H7 (cell line): ENCODE results near the gene ITSN1. TPM values are rescaled to one million over a fixed set of nuclear protein-coding genes. Genes with fewer than 3 reads are reported as not detected.

Source experiments
- DNase-seq: peaks from one replicate; pipeline ENCODE4 v3.0.0; 2012
- H3K27me3 ChIP-seq: 2 replicates; pipeline ENCODE4 v1.6.0; 2011; ENCODE audit warnings: mild to moderate bottlenecking, low read length; ENCODE audit not compliant: control insufficient read depth, insufficient read depth
- H3K36me3 ChIP-seq: replicated peaks from 2 replicates; pipeline ENCODE4 v1.5.1; 2011; ENCODE audit warnings: low read length; ENCODE audit not compliant: control insufficient read depth, insufficient read depth
- H3K4me3 ChIP-seq: 2 replicates; pipeline ENCODE4 v1.5.1; 2011; ENCODE audit warnings: low read depth, mild to moderate bottlenecking, control low read depth, low read length, moderate library complexity; ENCODE audit not compliant: insufficient read depth
- total RNA-seq: library from RNA; depleted of rRNA; stranded (reverse); fragments of >200 nt; shearing (Covaris generic); gene quantifications from 2 replicates; pipeline ENCODE4 v1.2.3, GENCODE V29; 2014

Gene ITSN1
- total RNA-seq, 1 experiment from 2014 or later = 44.3 TPM

DNA sequence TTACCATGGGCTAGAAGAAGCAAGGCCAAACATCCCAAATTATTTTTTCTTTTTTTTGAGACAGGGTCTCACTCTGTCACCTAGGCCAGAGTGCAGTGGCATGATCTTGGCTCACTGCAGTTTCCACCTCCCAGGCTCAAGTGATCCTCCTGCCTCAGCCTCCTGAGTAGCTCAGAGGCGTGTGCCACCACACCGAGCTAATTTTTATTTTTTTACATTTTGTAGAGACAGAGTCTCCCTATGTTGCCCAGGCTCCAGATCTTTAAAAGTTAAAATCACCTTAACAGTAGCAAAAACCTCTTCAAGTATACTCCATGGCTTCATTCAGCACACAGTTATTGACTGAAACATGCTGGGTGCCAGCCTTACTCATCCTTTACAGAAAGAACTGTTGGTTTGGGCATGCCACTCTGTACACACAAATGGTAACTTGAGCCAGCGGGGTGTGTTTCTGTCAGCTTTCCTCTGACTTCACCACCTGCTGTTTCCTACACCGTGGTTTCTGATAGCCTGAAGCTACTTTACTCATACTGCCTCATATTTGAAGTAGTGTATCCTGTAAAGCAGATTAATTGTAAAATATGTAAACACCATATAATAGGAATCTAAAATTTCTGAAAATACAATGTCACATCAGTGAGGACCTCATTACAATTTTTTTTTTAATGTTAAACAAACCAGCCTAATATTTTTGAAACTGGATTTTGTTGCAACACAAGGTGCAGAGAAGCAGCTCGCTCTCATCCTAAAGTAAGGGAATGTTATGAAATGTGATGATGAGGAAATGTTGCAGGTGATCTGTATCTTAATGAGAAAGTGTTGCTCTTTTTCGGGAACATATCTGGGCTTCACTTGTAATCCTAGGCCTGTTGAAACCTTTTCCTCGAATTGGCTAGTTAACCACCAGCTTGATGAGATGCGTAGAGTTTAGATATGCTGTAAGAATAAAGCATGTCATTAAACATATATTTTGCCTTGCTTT, 159.4 kb downstream of the ITSN1 start:
- Histone ChIP-seq H3K36me3 (peaks cover 5% of the 10 kb centered on the region), H3K27me3 (no peaks in the 10 kb centered on the region), H3K4me3 (no peak overlapping the region)
- DNase-seq = peak; percentile 41

DNA sequence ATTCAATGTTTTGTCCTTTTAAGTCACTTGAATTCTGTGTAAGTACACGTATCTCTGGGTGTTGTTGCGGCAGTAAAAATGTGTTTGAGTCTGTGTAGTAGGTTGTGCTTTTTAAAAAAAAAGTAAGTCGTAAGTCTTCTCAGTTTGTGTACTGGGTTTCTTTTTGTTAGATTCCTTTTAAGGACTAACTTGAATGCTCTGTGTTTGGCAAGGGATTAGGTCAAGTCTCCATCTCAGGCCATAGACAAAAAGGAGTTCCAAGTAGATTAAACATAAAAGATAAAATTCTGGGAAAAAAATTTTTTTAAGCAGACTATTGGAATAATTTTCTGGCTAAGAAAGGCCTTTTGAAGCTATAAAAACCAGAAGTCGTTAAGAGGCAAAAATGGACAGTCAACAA, 160.2 kb downstream of the ITSN1 start:
- no peak for DNase-seq
- Histone ChIP-seq H3K36me3 (peaks cover 3% of the 10 kb centered on the region), H3K4me3 (no peak overlapping the region), H3K27me3 (no peaks in the 10 kb centered on the region)

DNA sequence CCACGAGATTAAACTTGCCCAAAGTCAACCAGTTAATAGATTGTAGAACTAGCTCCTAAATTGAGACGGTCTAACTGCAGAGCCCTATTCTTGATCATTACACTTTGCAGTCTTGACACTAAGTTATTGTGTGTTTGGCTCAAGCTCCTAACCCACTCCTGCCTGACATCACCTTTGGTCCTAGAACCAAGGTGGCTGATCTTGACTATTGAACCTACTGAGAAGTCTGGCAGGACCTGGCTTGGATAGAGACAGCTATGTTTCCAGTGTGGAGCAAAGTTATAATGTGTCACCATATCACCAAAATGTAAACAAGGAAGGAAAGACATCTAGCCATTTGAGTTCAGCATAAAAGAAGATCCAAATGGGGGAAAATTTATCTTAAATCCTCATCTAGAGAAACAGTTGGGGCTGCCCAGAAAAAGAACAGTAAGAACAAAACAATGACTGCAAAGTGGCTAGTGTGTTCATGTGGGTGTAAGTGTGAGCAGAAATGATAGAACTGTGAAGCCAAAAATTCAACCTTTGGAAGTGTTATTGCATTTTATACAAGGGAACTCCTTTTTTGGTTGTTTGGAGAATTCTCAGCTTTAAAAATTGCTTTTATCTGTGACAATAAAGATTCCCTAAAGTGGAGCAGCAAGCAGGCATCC, 166.5 kb downstream of the ITSN1 start:
- H3K4me3 ChIP-seq = no peak overlapping the region
- peaks cover 1% of the 10 kb centered on the region for H3K36me3 ChIP-seq
- H3K27me3 ChIP-seq = no peaks in the 10 kb centered on the region
- no peak for DNase-seq

- DNase-seq = no peak
- H3K27me3 ChIP-seq = no peaks in the 10 kb centered on the region
- no peak overlapping the region for H3K4me3 ChIP-seq
- peaks cover 9% of the 10 kb centered on the region for H3K36me3 ChIP-seq
Measured at GRCh38 chr21:33810766-33811165, 168.5 kb downstream of the ITSN1 start.

DNA sequence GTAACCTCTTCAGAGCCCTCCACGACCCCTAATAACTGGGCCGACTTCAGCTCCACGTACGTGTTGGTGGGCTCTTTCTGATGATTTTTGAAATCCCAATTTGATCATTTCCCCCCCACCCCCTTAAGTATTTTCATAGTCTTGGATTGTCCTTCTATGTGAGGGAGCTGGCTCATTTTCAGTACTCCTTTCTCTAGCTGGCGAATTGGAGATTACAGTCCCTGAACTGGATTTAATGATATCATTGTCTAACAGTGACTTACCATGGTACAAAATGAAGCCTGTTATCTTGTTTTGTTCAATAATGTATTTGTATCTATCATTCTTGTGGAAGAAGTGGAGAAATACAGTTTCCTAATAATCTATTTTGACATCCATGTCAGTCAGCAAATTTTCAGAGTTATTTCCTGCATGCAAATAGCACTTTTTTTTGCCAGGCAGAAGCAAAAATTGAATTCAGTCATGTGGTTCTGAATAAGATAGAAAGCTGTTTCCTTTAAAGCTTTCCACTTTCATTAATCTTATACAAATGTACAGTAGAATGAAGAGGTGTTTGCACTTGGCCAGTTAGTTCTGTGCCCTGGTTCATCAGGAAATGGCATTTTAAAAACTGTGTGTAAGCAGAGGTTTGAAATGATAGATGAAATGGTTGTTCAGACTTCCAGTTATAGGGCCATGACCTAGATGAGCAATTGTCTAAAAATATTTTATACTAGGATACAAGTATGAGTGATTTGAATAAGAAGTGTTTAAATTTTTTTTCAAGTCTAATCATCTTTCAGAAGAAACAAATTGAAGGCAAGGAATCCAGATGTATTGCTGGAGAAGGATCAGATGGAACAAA, 169.1 kb downstream of the ITSN1 start:
- H3K36me3 ChIP-seq = peaks cover 9% of the 10 kb centered on the region
- no peak for DNase-seq
- no peak overlapping the region for H3K4me3 ChIP-seq

DNA sequence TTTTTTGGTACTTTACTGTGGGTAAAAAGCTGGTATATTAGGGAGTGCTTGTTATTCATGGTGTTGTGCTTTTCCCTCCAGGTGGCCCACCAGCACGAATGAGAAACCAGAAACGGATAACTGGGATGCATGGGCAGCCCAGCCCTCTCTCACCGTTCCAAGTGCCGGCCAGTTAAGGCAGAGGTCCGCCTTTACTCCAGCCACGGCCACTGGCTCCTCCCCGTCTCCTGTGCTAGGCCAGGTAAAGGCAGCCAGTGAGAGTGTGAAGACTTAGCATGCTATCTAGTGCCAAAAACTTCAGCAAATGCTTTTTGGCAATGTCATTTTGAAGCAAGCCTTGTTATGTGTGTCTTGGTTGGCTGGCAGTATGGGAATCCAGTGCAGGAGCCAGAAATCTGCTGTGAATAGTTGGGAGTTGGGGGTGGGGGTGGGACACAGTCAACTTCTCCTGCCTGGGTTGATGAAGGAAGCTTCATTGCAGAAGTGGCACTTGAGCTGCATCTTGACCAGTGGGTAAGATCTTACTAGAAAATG, 171.6 kb downstream of the ITSN1 start:
- no peak overlapping the region for H3K4me3 ChIP-seq
- H3K36me3 ChIP-seq = peaks cover 12% of the 10 kb centered on the region
- no peak for DNase-seq
- H3K27me3 ChIP-seq = no peaks in the 10 kb centered on the region

More for the DNA sequence above, 169.1 kb downstream of the ITSN1 start:
- no peaks in the 10 kb centered on the region for H3K27me3 ChIP-seq

DNA sequence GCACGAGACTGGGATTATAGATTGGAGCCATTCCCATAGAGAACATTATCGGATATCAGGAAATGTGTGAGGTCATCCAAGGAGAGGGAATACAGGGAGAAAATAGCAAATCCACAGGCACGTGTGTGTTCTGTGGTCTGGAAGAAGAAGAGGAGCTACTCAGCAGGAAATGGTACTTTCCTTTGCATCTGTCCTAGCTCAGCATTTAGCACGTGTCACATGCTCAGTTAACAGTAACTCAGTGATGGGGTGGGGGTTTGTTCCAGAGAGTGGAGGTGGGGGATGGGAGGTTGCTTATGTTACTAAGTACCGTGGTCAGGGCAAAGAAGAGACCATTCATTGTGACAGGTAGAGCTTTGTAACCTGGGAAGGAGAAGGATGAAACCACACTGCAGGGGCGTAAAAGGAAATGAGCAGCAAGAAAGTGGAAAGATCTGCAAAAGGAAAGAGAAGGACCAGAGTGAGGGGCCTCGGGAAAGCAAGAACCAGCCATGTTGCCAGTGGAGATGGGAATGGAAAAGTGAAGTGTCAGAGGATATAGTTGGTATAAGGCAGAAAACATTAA, 172.9 kb downstream of the ITSN1 start:
- no peak for DNase-seq
- H3K27me3 ChIP-seq = no peaks in the 10 kb centered on the region
- peaks cover 12% of the 10 kb centered on the region for H3K36me3 ChIP-seq
- H3K4me3 ChIP-seq = no peak overlapping the region

GRCh38 chr21:33816174-33816573, 173.9 kb downstream of the ITSN1 start:
- peaks cover 12% of the 10 kb centered on the region for H3K36me3 ChIP-seq

DNA sequence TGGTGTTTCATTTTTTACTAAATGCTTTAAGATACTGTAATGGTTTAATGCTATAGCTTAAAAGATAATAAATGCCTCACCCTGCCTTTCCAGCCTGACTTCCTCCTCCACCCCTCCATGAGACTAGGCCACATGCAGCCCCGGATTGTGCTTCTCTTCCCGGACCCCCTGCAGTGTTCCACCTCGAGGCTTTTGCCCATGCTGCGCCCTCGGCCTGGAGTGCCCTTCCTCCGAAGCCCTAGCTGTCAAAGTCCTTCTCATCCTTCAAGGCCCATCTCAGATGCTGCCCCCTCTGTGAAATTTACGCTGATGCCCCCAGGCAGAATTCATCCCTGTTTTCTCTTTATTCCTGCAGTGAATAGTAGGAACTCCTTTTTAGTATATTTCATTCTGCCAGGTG, 174.8 kb downstream of the ITSN1 start:
- peaks cover 12% of the 10 kb centered on the region for H3K36me3 ChIP-seq
- DNase-seq = peak; percentile 57

More at GRCh38 chr21:33816174-33816573, 173.9 kb downstream of the ITSN1 start:
- no peak for DNase-seq
- no peaks in the 10 kb centered on the region for H3K27me3 ChIP-seq
- no peak overlapping the region for H3K4me3 ChIP-seq

DNA sequence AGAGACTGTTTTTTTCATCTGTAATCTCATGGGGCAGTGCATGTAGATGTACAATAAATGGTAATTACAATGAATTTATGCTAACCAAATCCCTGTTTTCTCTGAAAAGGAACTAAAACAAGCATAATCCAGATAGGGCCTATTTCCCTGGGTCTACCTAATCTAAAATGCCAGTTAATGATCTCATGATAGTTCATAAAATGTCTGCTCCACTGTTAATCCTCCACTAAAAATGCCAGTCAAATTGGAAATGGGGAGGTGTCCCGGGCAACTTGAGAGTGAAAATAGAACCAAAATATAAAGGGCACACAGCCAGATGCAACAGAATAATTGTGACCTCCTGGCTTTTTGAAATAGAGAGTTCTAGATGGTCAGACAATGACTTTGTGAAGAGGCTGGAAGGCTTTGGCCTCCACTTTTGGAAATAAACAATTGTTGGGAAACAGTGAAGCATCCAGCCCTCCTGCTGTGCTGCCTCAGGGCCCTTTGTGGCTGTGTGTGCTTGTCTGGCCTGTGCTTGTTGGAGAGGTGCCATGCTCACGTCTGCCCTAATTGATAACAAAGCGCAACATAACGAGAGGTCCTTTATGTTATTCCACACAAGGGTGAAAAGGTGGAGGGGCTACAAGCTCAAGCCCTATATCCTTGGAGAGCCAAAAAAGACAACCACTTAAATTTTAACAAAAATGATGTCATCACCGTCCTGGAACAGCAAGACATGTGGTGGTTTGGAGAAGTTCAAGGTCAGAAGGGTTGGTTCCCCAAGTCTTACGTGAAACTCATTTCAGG, 175.6 kb downstream of the ITSN1 start:
- H3K4me3 ChIP-seq = no peak overlapping the region
- H3K36me3 ChIP-seq = peaks cover 12% of the 10 kb centered on the region
- no peaks in the 10 kb centered on the region for H3K27me3 ChIP-seq
- no peak for DNase-seq

More for the DNA sequence above, 174.8 kb downstream of the ITSN1 start:
- Histone ChIP-seq H3K27me3 (no peaks in the 10 kb centered on the region), H3K4me3 (no peak overlapping the region)

DNA sequence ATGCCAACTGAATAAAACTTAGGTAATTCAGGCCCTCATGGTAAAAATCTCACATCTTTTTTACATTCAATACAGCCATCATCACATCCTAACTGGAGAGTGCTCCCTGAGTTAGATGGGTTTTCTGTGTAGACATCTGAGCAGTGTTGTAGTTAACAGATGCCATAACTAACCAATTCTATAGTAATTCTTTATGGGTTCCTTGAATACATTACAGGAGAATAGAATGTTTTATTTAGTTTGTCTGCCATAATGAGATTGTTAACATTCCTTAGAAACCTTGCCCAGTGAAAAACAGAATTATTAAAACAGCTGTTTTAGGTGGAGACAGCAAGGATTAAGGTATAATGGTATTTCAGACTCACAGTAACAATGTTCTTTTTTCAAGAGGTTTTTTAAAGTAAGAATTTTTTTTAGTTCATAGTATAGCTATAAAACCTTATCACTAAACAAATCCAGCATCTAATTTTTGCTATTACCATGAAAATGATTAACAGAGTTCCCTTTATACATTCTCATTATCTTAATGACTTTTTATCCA, 178.0 kb downstream of the ITSN1 start:
- DNase-seq = no peak
- H3K27me3 ChIP-seq = no peaks in the 10 kb centered on the region
- H3K4me3 ChIP-seq = no peak overlapping the region
- H3K36me3 ChIP-seq = peaks cover 4% of the 10 kb centered on the region

GRCh38 chr21:33820798-33821197, 178.5 kb downstream of the ITSN1 start:
- no peak overlapping the region for H3K4me3 ChIP-seq
- no peak for DNase-seq
- no peaks in the 10 kb centered on the region for H3K27me3 ChIP-seq
- peaks cover 4% of the 10 kb centered on the region for H3K36me3 ChIP-seq
